HEK293 (cell line): ENCODE data around the gene SPIB.

Experiments used
- ZNF133 ChIP-seq: fragments of 450-650 bp; formaldehyde crosslinking; IDR thresholded peaks from 2 replicates; pipeline ENCODE4 v1.5.1; 2016; ENCODE audit warnings: missing biosample characterization, missing genetic modification characterization
- ZNF530 ChIP-seq: fragments of 450-650 bp; formaldehyde crosslinking; IDR thresholded peaks from 2 replicates; pipeline ENCODE4 v1.5.1; 2016; ENCODE audit warnings: low read depth, missing biosample characterization, missing genetic modification characterization

- TF ChIP-seq ZNF530 (tag by site-specific recombination) (no peak), ZNF133 (no peak)
Observed at GRCh38 chr19:50427318-50427925, 8.7 kb downstream of the SPIB start.
